ENCODE data around the gene MIEF1.
A peak's percentile ranks its signal among the peaks of the same experiment; 100 is the strongest.

MIEF1 gene

GRCh38 chr22:39532215-39533073, 30.4 kb downstream of the MIEF1 start, which contains the start of gene RPS19BP1:
Gene RPS19BP1 (minus strand): TSS chr22:39532748. CDS start chr22:39532738, 10 bp downstream.
- DNase-seq = peak; percentile 99

DNA sequence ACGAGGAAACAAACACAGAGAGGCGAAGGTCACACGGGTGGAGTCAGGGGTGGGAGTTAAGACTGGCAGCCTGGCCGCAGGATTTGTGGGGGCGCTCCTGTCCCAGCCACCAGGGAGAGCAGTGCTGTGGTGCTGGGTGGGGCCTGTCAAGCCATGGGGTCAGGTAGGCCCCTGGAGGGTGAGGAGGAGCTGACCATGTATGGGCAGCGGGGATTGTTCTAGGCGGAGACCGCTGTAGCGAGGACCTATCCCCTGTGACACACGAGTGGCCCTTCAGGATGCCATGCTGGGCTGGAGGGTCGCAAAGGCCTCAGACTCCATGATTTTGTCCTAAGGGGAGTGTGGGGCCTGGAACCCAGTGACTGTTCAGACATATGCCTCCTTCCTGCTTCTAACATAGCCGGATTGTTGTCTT, 32.0 kb downstream of the MIEF1 start:
- no peak for DNase-seq

DNA sequence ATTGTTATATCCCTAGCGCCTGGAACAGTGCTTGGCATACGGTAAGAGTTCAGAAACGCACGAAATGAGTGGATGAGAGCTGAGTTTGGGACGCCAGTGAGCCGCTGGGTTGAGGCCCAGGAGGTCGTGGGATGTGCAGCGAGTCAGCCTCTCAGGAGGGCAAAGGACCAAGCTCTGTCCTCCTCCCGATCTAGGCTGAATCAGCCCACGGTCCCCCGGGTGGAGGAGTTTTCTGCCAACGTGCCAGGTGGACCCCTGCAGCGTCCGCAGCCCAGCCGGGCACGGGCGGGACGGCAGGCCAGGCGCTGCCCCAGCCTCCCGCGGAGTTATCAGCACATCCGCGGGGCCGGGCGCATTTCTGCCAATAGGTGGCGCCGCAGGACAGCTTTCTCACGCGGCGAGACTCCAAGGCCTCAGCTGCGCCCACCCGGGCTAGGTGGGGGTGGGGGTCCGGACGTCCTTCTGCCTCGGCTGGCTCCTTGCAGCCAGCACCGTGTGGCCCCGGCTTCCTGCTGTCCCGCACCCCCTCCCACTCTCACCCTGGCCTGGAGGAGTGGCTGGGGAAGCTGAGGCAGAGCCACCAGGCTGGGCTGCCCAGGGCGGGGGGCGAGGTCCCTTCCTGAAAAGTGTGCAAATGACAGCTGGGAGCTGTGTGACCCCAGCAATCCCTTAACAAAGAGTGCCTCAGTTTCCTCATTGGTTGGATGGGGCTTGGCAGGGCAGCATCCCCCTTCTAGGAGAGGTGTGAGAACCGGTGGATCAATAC, 32.7 kb downstream of the MIEF1 start:
- DNase-seq = peak; percentile 87

GRCh38 chr22:39535357-39535725, 33.3 kb downstream of the MIEF1 start:
- DNase-seq = no peak

DNA sequence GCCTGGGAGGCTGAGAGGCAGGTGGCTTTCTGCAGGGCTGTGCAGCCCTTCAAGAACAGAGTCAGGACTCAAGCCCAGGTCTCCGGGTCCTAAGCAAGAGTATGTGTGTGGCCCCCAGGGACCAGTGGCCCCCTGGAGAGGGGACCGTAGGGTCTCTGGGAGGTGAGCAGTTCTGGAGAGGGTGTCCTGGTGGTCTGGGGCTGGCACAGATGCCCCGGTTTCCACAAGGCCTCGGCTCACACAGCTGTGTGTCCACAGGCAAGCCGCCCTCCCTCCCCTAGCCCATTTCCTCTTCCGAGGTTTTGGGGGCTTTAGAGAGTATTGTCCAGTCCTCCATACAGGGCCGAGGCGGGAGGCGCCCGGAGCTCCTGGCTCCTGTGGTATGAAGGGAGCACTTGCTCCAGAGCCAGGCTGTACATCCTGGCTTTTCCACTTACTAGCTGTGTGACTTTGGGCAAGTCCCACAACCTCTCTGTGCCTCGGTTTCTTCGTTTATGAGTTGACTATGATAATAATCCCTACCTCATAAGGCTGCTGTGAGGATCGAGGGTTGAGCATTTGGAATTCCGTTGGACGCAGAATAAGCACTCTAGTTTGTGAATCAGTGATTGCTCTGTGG, 33.9 kb downstream of the MIEF1 start:
- DNase-seq = no peak

DNA sequence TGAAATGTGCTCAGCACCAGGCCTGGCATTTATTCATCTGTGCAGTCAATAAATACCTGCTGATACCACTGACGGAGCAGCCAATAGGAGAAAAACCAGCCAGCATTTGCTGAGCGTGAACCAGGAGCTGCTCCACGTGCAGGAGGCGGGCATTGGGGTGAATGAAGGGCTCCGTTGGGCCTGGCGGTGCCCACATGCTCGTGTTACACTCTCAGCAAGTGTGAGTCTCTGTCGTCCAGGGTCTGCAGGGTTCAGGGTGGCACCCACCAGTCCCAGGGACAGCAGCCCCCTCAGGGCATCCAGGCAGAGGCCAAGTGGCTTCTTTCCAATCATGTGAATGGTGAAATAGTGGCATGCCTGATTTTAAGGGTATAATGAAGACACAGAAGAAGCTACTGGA, 34.6 kb downstream of the MIEF1 start:
- no peak for DNase-seq

GRCh38 chr22:39537975-39538374, 35.9 kb downstream of the MIEF1 start:
- DNase-seq = no peak

DNA sequence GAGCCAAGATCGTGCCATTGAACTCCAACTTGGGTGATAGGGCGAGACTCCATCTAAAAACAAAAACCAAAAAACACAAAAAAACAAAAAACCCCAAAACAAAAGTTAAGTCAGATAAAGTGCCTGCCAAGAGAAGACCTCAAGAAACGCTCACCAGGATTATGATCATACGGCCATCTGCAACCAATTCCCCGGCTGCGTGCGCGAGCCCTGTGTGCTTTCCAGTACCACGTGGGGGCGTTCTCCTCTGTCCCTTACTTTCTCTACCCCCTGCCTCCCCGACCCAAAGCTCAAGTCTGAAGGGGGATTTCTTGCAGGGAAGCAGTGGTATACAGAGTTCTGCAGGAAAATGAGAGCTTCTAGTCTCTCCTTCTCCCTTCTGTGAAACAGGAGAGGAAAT, 41.0 kb downstream of the MIEF1 start:
- DNase-seq = no peak

- DNase-seq = peak; percentile 68
These were observed 43.6 kb downstream of the MIEF1 start for GRCh38 chr22:39545386-39546365.

GRCh38 chr22:39546889-39547586, 44.9 kb downstream of the MIEF1 start:
- DNase-seq = no peak

- no peak for DNase-seq
These were observed 45.5 kb downstream of the MIEF1 start for GRCh38 chr22:39547587-39547947.

- no peak for DNase-seq
These were observed 51.3 kb downstream of the MIEF1 start for GRCh38 chr22:39553429-39553828.

GRCh38 chr22:39554151-39554550, 52.1 kb downstream of the MIEF1 start:
- no peak for DNase-seq

DNA sequence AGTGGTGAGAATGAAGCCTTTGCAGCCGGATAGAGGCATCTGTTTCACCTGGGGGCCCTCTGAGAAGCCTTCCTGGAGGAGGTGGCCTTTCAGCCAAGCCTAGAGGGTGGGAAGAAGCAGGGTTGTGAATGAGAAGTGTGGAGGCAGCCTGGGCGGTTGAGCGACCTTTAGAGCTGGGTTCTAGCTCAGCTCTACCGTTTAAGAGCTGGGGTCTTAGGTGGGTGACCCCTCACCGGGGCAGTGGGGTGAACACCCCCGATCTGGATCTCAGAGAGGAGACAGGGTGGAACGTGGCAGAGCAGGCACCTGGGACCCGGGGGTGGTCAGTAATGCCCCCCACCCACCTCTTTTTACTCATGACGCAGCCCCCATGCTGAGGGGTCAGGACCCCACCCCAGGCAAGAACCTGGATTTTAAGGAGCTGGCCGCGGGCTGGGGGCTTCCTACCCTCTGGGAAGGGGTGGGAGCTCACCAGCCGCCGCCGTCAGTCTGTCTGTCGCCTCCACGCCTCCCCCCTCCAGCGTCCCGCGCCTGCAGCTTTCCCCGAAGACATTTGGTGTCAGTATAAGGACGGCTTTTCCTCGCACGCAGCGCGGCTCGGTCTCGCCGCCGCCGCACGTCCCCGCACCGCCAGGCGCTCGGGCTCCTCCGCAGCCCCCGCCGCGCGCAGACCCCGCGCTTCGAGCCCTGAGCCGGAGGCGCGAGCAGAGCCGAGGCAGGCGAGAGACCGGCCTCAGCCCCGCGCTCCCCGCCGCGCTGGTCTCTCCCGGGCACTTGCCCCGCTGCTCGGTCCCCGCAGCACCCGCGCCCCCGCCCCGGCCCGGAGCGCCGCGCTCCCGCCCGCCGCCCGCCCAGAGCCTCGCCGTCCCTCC, 55.1 kb downstream of the MIEF1 start:
- DNase-seq = no peak

DNA sequence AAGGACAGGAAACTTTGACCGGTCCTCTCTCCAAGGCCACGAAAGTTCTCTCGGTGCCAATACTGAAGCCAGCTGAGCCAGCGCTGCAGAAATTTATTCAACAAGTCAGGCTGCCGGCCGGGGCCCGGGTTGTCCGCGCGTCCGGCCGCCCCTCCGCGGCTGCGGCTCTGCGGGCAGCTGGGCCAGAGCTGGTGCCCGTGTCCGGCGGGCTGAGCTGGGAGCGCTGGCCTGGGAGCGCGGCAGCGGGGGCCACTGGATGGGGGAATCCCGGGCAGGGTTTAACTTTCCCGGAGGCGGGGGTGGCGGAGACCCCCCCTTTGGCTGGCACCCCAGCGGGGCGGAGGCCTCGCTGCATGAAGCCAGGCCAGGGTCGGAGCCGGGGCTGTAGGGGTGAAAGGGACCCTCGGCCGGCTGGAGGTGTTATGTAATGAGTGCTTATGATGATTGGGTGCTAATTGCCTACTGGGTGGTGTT, 56.2 kb downstream of the MIEF1 start:
- DNase-seq = no peak

DNA sequence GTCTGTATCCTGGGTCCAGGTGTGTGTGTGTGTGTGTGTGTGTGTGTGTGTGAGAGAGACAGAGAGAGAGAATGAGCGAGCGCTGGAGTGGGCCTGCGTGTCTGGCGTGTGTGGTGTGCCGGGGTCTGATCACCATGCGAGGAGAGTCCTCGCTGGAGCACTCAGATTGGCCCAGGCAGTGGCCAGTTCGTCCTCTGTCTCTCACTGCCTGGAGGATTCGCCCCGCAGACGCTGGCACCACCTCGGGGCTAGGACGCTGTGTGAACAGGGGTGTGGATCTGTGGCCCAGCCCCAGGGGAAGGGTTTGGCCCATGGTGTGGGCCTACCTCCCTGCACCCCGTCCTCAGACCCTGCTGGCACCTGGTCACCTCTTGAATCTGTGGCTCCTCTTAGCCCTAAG, 56.9 kb downstream of the MIEF1 start:
- no peak for DNase-seq

- no peak for DNase-seq
These were observed 57.5 kb downstream of the MIEF1 start for GRCh38 chr22:39559456-39560105.

- DNase-seq = no peak
These were observed 58.0 kb downstream of the MIEF1 start for GRCh38 chr22:39560127-39560526.

DNA sequence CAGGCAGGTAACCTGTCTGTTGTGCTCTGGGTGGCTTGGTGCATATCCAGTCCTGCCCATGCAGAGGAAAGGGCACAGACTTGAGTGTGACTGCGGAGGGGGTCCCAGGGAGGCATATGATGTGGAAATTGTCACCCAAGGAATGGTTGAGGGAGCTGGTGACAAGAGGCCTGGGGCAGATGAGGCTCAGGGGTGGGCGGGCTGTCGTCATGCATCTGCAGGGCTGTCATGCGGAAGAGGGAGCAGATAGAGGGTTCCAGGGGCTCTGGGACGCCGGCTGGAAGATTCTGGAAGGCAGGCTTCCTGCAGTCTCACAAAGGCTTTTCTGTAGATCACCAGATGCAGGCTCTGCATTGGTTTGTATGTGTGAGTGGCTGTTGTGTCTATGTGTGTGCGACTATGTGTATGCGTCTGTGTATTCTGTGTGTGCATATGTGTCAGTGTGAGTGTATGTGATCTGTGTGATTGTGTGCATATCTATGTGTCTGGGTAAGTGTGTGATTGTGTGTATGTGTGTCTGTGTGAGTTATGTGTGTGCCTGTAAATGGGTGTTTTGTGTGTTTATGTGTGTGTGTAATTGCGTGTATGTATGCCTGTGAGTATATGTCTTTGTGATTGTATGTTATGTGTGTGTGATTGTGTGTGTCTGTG, 60.9 kb downstream of the MIEF1 start:
- DNase-seq = no peak

All from femur (tissue), 1 donor.